Measurements from ENCODE around the gene MYO5A.
"Not testable (repeated sequence)": the region's sequence is repeated elsewhere in the genome, so short reads cannot be mapped to it uniquely, and the experiment has no call there.

The MYO5A gene

DNA sequence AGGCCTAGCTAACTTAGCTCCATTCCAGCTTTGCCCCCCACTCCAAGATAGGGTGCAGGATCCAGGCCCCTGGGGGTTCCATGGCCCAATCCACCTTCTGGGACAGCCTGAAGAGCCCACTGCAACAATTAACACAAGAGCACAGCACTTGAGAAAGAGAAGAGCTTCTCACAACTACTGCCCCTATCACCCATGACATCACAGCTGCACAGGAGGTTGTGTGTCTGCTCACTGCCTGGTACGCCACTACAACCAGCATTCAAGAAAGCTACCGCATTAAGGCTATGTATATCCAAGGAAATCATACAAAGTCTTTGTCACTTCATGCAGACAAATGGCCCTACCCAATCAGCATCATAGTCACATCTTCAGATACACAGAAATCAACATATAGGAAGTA is 62.0 kb downstream of the MYO5A start:
- TF ChIP-seq, protein P1, sequence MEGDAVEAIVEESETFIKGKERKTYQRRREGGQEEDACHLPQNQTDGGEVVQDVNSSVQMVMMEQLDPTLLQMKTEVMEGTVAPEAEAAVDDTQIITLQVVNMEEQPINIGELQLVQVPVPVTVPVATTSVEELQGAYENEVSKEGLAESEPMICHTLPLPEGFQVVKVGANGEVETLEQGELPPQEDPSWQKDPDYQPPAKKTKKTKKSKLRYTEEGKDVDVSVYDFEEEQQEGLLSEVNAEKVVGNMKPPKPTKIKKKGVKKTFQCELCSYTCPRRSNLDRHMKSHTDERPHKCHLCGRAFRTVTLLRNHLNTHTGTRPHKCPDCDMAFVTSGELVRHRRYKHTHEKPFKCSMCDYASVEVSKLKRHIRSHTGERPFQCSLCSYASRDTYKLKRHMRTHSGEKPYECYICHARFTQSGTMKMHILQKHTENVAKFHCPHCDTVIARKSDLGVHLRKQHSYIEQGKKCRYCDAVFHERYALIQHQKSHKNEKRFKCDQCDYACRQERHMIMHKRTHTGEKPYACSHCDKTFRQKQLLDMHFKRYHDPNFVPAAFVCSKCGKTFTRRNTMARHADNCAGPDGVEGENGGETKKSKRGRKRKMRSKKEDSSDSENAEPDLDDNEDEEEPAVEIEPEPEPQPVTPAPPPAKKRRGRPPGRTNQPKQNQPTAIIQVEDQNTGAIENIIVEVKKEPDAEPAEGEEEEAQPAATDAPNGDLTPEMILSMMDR (conservative IDR thresholded peaks at IDR 0.05): no peak
- H3K27ac ChIP-seq: no peak overlapping the region

DNA sequence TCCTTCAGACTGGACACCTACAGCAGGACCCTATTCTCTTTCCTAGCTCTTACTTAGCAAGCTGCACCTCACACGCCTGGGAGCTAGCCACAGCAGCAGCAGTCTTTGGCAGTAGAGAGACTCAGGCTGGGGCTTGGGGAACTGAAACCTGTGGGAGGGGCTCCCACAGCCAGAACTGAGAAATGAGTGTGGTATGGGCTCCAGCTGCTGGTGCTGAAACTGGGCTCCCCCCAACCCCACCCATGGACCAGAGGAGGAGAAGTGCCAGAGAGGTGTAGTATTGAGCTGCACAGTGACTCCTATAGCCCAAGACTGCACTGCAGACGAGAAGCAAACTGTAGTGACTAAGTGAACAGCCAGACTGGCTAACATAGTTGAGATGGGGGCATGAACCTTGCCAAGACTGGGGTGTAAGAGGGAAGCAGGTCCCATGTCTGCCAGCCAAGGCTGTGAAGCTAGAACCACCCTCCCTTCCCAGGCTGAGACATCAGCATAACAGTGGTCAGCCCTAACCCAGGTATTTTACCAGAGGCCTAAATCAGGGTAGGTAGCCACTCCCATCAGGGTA is 62.5 kb downstream of the MYO5A start:
- no peak overlapping the region for H3K27ac ChIP-seq
- TF ChIP-seq, protein P1 (conservative IDR thresholded peaks at IDR 0.05): no peak

DNA sequence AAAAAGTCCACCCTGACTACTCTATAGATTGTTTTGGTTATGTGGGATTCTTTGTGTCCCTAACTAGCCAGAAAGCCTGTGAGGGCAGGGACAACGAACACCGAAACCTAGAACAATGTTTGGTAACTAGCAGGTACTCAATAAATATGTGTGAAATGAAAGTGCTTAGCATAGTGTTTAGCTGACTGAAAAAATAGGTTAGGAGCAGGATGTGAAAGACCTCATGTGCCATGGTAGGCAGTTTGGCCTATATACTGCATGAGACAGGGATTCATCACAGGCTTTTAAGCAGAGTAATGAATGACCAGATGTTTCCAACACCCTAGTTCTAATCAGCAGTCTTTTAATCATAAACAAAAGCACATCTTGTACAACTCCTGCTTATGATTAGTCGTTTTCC is 64.2 kb downstream of the MYO5A start:
- H3K27ac ChIP-seq: no peak overlapping the region
- TF ChIP-seq, protein P1 (conservative IDR thresholded peaks at IDR 0.05): no peak

DNA sequence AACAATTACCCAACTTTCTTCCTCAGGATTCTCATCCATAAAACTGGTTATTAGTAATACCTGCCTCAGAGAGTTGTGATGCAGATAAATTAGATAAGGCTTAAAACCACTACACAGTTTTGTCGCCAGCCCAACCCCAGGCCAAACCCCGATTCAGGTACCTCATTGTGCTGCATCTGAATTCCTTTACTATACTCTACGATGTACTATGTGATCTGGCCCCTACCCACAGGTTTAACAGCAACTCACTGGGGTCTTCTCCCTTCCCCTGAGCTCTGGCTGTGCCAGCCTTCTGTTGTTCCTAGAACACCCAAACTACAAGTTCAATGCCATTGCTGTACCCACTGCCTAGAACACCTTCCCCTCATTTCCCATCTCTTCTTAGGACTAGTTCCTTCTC is 64.6 kb downstream of the MYO5A start:
- H3K27ac ChIP-seq: no peak overlapping the region
- TF ChIP-seq, protein P1 (conservative IDR thresholded peaks at IDR 0.05): no peak

DNA sequence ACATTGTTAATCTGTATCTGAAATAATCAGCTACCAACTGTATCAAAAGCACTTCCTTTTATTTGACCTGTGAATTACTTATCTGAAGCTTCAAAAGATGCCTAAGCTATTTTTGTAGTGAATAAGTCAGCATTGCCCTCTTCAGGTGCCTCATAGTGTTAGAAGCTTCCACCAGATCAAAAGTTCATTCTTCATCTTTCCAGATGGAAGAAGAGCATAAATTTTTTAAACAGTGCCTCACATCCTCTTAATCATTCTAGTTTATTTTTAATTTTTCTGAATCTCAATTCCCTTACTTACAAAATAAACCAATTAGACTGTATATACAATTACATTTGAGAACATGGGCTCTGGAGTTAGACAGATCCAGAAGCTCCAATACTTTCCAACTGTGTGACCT is 65.0 kb downstream of the MYO5A start:
- TF ChIP-seq, protein P1 (conservative IDR thresholded peaks at IDR 0.05): peak; percentile 42
- H3K27ac ChIP-seq: no peak overlapping the region

DNA sequence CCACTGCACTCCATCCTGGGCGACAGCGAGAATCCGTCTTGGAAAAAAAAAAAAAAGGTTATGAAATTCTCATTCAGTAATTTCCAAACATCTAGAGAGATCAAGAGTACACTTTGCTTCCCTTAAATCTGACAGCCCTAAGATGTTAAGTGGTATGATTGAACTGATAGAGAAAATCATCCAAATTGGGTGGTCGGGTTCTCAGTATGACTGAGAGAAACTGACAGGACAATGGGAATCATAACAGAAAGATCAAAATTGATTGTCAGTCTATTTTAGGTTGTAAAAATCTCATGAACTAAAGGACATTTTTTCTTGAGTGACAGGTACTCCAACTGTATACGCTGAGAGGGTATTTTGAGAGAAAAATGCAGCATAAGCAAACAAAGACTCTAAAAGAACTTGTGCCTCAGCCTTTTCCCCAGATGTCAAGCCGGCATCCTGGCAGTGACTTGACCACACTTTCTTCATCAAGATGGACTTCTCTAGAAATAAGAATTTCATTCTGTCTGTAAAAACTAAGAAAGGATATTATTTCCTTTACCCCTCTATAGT is 65.8 kb downstream of the MYO5A start:
- no peak overlapping the region for H3K27ac ChIP-seq
- TF ChIP-seq, protein P1 (conservative IDR thresholded peaks at IDR 0.05): no peak

DNA sequence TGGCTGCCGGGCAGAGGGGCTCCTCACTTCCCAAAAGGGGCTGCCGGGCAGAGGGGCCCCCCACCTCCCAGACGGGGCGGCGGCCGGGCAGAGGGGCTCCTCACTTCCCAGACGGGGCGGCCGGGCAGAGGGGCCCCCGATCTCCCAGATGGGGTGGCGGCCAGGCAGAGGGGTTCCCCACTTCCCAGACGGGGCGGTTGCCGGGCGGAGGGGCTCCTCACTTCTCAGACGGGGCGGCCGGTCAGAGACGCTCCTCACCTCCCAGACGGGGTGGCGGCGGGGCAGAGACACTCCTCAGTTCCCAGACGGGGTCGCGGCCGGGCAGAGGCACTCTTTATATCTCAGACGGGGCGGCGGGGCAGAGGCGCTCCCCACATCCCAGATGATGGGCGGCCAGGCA is 69.0 kb downstream of the MYO5A start:
- H3K27ac ChIP-seq: not testable (repeated sequence)

DNA sequence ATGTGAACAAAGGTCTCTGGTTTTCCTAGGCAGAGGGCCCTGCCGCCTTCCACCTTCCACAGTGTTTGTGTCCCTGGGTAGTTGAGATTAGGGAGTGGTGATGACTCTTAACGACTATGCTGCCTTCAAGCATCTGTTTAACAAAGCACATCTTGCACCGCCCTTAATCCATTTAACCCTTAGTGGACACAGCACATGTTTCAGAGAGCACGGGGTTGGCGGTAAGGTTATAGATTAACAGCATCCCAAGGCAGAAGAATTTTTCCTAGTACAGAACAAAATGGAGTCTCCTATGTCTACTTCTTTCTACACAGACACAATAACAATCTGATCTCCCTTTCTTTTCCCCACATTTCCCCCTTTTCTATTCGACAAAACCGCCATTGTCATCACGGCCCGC is 69.4 kb downstream of the MYO5A start:
- not testable (repeated sequence) for H3K27ac ChIP-seq
